ENCODE measurements around the gene PCDHGC4. TPM values are rescaled to one million over a fixed set of nuclear protein-coding genes. Genes with fewer than 3 reads are reported as not detected.

PCDHGC4 gene
- total and polyA plus RNA-seq, 2 donors (not counting 3 experiments of a cell fraction or from before 2014, with no cell fraction given) = 0.25 to 2.1 TPM

DNA sequence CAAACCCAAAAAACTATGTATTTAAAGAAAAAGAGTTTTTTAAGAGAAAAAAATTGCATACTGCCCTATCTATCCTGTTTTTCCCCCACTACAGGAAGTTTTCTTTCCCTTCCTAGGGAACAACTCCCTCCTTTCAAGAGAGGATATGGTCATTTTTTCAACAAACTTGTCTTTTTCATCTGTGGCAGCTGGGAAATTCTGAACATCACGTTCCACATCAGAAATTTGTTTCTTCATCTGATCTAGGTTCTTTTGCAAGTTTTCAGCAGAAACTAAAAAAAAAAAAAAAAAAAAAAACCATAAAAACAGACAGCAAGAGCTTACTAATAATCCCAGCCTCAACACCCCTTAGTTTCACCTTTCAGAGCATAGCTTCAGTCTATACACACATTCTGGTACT is 42.6 kb downstream of the PCDHGC4 start:
- no peak for TF ChIP-seq JUN (IDR thresholded peaks at IDR 0.05; ENCODE audit: borderline replicate concordance, insufficient read depth, insufficient read length, low read depth)
- TF ChIP-seq POLR2AphosphoS5 (IDR thresholded peaks at IDR 0.05; ENCODE audit: insufficient read depth, low read depth, low read length) = no peak
- no peak for TF ChIP-seq GATA2 (IDR thresholded peaks at IDR 0.05; ENCODE audit: insufficient read depth, insufficient read length, low read depth, low read length)
- TF ChIP-seq, protein P1, sequence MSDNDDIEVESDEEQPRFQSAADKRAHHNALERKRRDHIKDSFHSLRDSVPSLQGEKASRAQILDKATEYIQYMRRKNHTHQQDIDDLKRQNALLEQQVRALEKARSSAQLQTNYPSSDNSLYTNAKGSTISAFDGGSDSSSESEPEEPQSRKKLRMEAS (IDR thresholded peaks at IDR 0.05; ENCODE audit: insufficient read depth, insufficient read length) = no peak
- no peak for TF ChIP-seq EZH2 (IDR thresholded peaks at IDR 0.05; ENCODE audit: borderline replicate concordance, low read depth, low read length, severe bottlenecking)
- no peak for TF ChIP-seq FOS (IDR thresholded peaks at IDR 0.05; ENCODE audit: borderline replicate concordance, insufficient read depth, low read length)
- TF ChIP-seq, protein P2, sequence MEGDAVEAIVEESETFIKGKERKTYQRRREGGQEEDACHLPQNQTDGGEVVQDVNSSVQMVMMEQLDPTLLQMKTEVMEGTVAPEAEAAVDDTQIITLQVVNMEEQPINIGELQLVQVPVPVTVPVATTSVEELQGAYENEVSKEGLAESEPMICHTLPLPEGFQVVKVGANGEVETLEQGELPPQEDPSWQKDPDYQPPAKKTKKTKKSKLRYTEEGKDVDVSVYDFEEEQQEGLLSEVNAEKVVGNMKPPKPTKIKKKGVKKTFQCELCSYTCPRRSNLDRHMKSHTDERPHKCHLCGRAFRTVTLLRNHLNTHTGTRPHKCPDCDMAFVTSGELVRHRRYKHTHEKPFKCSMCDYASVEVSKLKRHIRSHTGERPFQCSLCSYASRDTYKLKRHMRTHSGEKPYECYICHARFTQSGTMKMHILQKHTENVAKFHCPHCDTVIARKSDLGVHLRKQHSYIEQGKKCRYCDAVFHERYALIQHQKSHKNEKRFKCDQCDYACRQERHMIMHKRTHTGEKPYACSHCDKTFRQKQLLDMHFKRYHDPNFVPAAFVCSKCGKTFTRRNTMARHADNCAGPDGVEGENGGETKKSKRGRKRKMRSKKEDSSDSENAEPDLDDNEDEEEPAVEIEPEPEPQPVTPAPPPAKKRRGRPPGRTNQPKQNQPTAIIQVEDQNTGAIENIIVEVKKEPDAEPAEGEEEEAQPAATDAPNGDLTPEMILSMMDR (IDR thresholded peaks at IDR 0.05; ENCODE audit: extremely low read depth in 1 of 2, insufficient read depth in 1 of 2, low read depth in 1 of 2, low read length in 2 of 2) = no peak
- no peak for TF ChIP-seq MYC (IDR thresholded peaks at IDR 0.05; ENCODE audit: low read depth, low read length)
- no peak for TF ChIP-seq POLR2A (IDR thresholded peaks at IDR 0.05; ENCODE audit: low read depth, low read length)
- Histone ChIP-seq H3K79me2 (ENCODE audit: control insufficient read depth, insufficient read depth, low read length) (no peaks in the 10 kb centered on the region), H2AFZ (ENCODE audit: low read depth, low read length) (no peak overlapping the region), H3K36me3 (ENCODE audit: control insufficient read depth in 2 of 2, extremely low read depth in 1 of 2, insufficient read depth in 2 of 2, low read length in 2 of 2) (peaks cover 8 to 16% of the 10 kb centered on the region in 2 experiments), H3K9me3 (replicated peaks; ENCODE audit: control insufficient read depth, insufficient read depth, low read length) (no peaks in the 10 kb centered on the region), H3K4me3 (replicated peaks in 1 of 3; ENCODE audit: insufficient read depth in 1 of 3, low read depth in 1 of 3, low read length in 3 of 3) (no peak overlapping the region), H3K9ac (replicated peaks; ENCODE audit: extremely low read depth, insufficient read depth, low read length) (no peak overlapping the region), H3K4me1 (ENCODE audit: control insufficient read depth, extremely low read depth, insufficient read depth, low read length) (peaks cover 12% of the 10 kb centered on the region), H4K20me1 (replicated peaks; ENCODE audit: control insufficient read depth, extremely low read depth, insufficient read depth, low read length) (no peaks in the 10 kb centered on the region), H3K4me2 (ENCODE audit: insufficient read depth, low read length) (no peak overlapping the region), H3K27ac (ENCODE audit: insufficient read depth, low read depth, low read length) (no peak overlapping the region), H3K27me3 (ENCODE audit: control insufficient read depth in 2 of 2, insufficient read depth in 2 of 2, low read length in 2 of 2) (no peaks in the 10 kb centered on the region), H3K9me1 (replicated peaks; ENCODE audit: control insufficient read depth, extremely low read depth, insufficient read depth, low read length) (no peaks in the 10 kb centered on the region)
- dilution Hi-C loops (cut with MboI; ENCODE audit: extremely low pct_ligation_motif_present, low sequenced_read_pairs) = no loop called here
- FAIRE-seq = no peak
- ChIA-PET POLR2A (interaction anchor here (0.7 kb wide), 1 partner anchor 14 kb away, joined by 3 read pairs; no protein-coding TSS in a partner anchor), CTCF (interaction anchor here (0.7 to 10.9 kb wide), 8 partner anchors 14 to 125 kb away, joined by 3 to 308 read pairs (median 5); partner anchors contain the start of genes PCDHGA11, PCDHGA12, PCDHGA9 and PCDHGB7)
- intact Hi-C loops (cut with micrococcal nuclease) = no loop called here
- BruUV-seq (replicated peaks) = no TSS peak
- no peak for DNase-seq (ENCODE audit: low read depth, low spot score)
